Measurements from ENCODE around the gene CCDC117.

The CCDC117 gene

DNA sequence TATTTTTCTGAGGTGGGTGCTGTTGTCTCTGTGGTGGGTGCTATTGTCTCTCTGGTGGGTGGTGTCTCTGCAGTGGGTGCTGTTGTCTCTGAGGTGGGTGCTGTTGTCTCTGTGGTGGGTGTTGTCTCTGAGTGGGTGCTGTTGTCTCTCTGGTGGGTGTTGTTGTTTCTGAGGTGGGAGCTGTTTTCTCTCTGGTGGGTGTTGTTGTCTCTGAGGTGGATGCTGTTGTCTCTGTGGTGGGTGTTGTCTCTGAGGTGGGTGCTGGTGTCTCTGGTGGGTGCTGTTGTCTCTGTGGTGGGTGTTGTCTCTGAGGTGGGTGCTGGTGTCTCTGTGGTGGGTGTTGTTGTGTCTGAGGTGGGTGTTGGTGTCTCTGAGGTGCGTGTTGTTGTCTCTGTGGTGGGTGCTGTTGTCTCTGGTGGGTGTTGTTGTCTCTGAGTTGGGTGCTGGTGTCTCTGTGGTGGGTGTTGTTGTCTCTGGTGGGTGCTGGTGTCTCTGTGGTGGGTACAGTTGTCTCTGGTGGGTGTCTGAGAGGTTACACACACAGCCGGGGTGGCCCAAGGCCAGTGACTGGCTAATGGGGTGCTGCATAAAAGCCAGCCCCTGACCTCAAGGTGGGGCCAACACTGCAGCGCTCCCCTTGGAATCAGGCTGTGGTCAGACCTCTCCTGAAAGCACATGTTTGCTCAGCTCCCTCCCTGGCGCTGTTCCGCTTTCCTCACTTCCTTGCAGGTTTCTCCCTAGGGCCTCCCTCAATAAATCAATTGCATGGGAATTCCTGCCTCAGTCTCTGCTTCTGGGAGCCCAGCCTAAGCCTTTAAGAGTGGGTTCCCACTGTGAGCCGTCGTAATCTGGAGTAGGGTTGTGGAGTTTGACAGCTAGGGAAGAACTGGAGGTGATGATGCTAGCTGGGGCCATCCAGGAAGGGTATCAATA is 58.9 kb downstream of the CCDC117 start:
- H3K9me2 ChIP-seq (replicated peaks; ENCODE audit: low read depth, low read length), result no peaks in the 10 kb centered on the region
- H3K9me3 ChIP-seq (ENCODE audit: insufficient read depth, low read depth, low read length), result no peaks in the 10 kb centered on the region
- no peaks in the 10 kb centered on the region for H3K79me2 ChIP-seq (ENCODE audit: insufficient read depth, low read length)
- H3K4me1 ChIP-seq (ENCODE audit: insufficient read depth, low read length, poor library complexity, severe bottlenecking), result peaks cover 21% of the 10 kb centered on the region
- no peaks in the 10 kb centered on the region for H3F3A ChIP-seq (ENCODE audit: low read depth)
- H3K4me3 ChIP-seq (ENCODE audit: low read length, poor library complexity, severe bottlenecking), result no peak overlapping the region
- no peak for TF ChIP-seq EZH2phosphoT487 (IDR thresholded peaks at IDR 0.05; ENCODE audit: borderline replicate concordance)
- TF ChIP-seq, protein P1, sequence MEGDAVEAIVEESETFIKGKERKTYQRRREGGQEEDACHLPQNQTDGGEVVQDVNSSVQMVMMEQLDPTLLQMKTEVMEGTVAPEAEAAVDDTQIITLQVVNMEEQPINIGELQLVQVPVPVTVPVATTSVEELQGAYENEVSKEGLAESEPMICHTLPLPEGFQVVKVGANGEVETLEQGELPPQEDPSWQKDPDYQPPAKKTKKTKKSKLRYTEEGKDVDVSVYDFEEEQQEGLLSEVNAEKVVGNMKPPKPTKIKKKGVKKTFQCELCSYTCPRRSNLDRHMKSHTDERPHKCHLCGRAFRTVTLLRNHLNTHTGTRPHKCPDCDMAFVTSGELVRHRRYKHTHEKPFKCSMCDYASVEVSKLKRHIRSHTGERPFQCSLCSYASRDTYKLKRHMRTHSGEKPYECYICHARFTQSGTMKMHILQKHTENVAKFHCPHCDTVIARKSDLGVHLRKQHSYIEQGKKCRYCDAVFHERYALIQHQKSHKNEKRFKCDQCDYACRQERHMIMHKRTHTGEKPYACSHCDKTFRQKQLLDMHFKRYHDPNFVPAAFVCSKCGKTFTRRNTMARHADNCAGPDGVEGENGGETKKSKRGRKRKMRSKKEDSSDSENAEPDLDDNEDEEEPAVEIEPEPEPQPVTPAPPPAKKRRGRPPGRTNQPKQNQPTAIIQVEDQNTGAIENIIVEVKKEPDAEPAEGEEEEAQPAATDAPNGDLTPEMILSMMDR (conservative IDR thresholded peaks at IDR 0.05; ENCODE audit: low read length), result no peak
- no peak overlapping the region for H3K9ac ChIP-seq (ENCODE audit: low read depth, low read length, poor library complexity, severe bottlenecking)
- H3K27me3 ChIP-seq (ENCODE audit: insufficient read depth, low read length, poor library complexity, severe bottlenecking), result no peaks in the 10 kb centered on the region
- no peak overlapping the region for H3K4me2 ChIP-seq (ENCODE audit: low read depth, low read length, poor library complexity, severe bottlenecking)
- H2AFZ ChIP-seq (ENCODE audit: low read length), result no peak overlapping the region
- H4K20me1 ChIP-seq (ENCODE audit: insufficient read depth, low read length, poor library complexity, severe bottlenecking), result no peaks in the 10 kb centered on the region
- H3K36me3 ChIP-seq (ENCODE audit: insufficient read depth, low read length), result no peaks in the 10 kb centered on the region

DNA sequence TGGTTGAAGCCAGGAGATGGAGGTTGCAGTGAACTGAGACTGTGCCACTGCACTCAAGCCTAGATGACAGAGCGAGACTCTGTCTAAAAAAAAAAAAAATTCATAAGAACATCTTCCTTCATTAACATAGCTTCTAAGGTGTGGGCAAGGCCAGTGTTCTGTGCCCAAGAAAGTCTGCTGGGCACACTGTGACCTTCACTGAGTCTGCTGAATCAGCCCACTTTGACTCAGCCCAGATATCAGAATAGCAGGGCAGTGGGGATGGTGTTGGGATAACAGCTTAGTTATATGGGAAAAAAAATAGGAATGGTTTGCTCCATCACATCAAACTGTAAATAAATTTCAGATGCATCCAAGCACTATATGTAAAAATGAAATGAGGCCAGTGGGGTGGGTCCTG is 60.2 kb downstream of the CCDC117 start:
- TF ChIP-seq, protein P1 (conservative IDR thresholded peaks at IDR 0.05; ENCODE audit: low read length), result no peak
- Histone ChIP-seq H2AFZ (ENCODE audit: low read length) (no peak overlapping the region), H3K79me2 (ENCODE audit: insufficient read depth, low read length) (no peaks in the 10 kb centered on the region), H3K4me3 (ENCODE audit: low read length, poor library complexity, severe bottlenecking) (no peak overlapping the region), H3K27me3 (ENCODE audit: insufficient read depth, low read length, poor library complexity, severe bottlenecking) (no peaks in the 10 kb centered on the region), H4K20me1 (ENCODE audit: insufficient read depth, low read length, poor library complexity, severe bottlenecking) (no peaks in the 10 kb centered on the region), H3K36me3 (ENCODE audit: insufficient read depth, low read length) (no peaks in the 10 kb centered on the region), H3K4me2 (ENCODE audit: low read depth, low read length, poor library complexity, severe bottlenecking) (no peak overlapping the region), H3K9me3 (ENCODE audit: insufficient read depth, low read depth, low read length) (no peaks in the 10 kb centered on the region), H3F3A (ENCODE audit: low read depth) (no peaks in the 10 kb centered on the region), H3K9me2 (replicated peaks; ENCODE audit: low read depth, low read length) (no peaks in the 10 kb centered on the region), H3K9ac (ENCODE audit: low read depth, low read length, poor library complexity, severe bottlenecking) (no peak overlapping the region), H3K4me1 (ENCODE audit: insufficient read depth, low read length, poor library complexity, severe bottlenecking) (peaks cover 25% of the 10 kb centered on the region)

DNA sequence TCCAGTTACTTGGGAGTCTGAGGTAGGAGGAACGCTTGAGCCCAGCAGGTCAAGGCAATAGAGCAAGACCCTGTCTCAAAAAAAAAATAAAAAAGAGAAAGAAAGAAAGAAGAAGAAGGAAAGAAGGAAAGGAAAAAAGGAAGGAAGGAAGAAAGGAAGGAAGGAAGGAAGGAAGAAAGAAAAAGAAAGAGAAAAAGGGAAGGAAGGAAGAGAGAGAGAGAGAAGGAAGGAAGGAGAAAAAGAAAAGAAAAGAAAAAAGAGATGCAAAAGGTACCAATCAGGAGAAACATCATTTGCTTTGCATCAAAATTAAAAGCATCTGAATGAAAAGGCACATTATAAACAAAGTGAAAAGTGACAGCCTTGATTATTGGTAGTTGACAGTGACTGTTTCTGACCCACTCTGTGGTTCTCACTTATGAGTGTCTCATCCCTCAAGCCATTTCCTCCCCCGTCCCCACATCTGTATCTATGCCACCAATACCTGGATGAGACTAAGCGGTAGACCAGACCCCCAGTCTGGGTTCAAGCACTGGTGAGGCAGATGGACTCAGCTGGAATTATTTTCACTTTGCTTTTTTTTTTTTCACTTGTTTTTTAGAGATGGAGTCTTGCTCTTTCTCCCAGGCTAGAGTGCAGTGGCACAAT is 60.9 kb downstream of the CCDC117 start:
- Histone ChIP-seq H3K4me2 (ENCODE audit: low read depth, low read length, poor library complexity, severe bottlenecking) (no peak overlapping the region), H3F3A (ENCODE audit: low read depth) (no peaks in the 10 kb centered on the region), H3K9me3 (ENCODE audit: insufficient read depth, low read depth, low read length) (no peaks in the 10 kb centered on the region), H4K20me1 (ENCODE audit: insufficient read depth, low read length, poor library complexity, severe bottlenecking) (no peaks in the 10 kb centered on the region), H3K4me1 (ENCODE audit: insufficient read depth, low read length, poor library complexity, severe bottlenecking) (peaks cover 30% of the 10 kb centered on the region), H3K36me3 (ENCODE audit: insufficient read depth, low read length) (no peaks in the 10 kb centered on the region), H3K9me2 (replicated peaks; ENCODE audit: low read depth, low read length) (no peaks in the 10 kb centered on the region), H3K27me3 (ENCODE audit: insufficient read depth, low read length, poor library complexity, severe bottlenecking) (no peaks in the 10 kb centered on the region), H3K9ac (ENCODE audit: low read depth, low read length, poor library complexity, severe bottlenecking) (no peak overlapping the region), H3K4me3 (ENCODE audit: low read length, poor library complexity, severe bottlenecking) (no peak overlapping the region), H3K79me2 (ENCODE audit: insufficient read depth, low read length) (no peaks in the 10 kb centered on the region), H2AFZ (ENCODE audit: low read length) (no peak overlapping the region)
- TF ChIP-seq EZH2phosphoT487 (IDR thresholded peaks at IDR 0.05; ENCODE audit: borderline replicate concordance), result no peak
- TF ChIP-seq, protein P1 (conservative IDR thresholded peaks at IDR 0.05; ENCODE audit: low read length), result no peak
